Gastrocnemius medialis (tissue), 4 donors: ENCODE data around the gene TFAP2A. TPM values are rescaled to one million over a fixed set of nuclear protein-coding genes. Genes with fewer than 3 reads are reported as not detected.
A peak's percentile ranks its signal among the peaks of the same experiment; 100 is the strongest.

Experiments
- ATAC-seq, 2 donors: fragments of 150-250 bp; one replicate each; pipeline ENCODE4 v1.9.1; 2016
- DNase-seq, 2 donors: peaks; one replicate each; pipeline ENCODE4 v3.0.0-alpha.2; 2019
- H3K27ac ChIP-seq, 4 donors: fragments of 200-600 bp; sonication (generic); 1 replicate in 1 of 4; 2 replicates in 3 of 4; pipeline ENCODE4 v1.5.1; 2016 to 2018; ENCODE audit warnings: mild to moderate bottlenecking in 2 of 4, moderate library complexity in 1 of 4
- H3K27me3 ChIP-seq, 3 donors: fragments of 200-600 bp; sonication (generic) in 2 of 3; 1 replicate in 1 of 3; 2 replicates in 2 of 3; pipeline versions ENCODE4 v1.5.1 to v1.6.0; 2016 to 2019; ENCODE audit warnings: mild to moderate bottlenecking in 1 of 3, moderate library complexity in 1 of 3
- H3K36me3 ChIP-seq, 2 donors: fragments of 200-600 bp; sonication (generic) in 1 of 2; one replicate each; pipeline ENCODE4 v1.5.1; 2017 to 2018
- H3K4me1 ChIP-seq, 2 donors: fragments of 200-600 bp; sonication (generic) in 1 of 2; one replicate each; pipeline ENCODE4 v1.5.1; 2016 to 2017; ENCODE audit warnings: mild to moderate bottlenecking in 2 of 2
- H3K4me3 ChIP-seq, 4 donors: fragments of 200-600 bp; sonication (generic) in 3 of 4; 1 replicate in 1 of 4; 2 replicates in 3 of 4; pipeline ENCODE4 v1.5.1; 2016 to 2019; ENCODE audit warnings: mild to moderate bottlenecking in 2 of 4
- H3K9me3 ChIP-seq, 3 donors: fragments of 200-600 bp; sonication (generic) in 2 of 3; 1 replicate in 1 of 3; 2 replicates in 2 of 3; pipeline ENCODE4 v1.5.1; 2016 to 2019
- POLR2A ChIP-seq, 2 donors: fragments of 450-650 bp; IDR thresholded peaks; one replicate each; pipeline ENCODE4 v1.6.1; 2017; ENCODE audit warnings: antibody characterized with exemption in 2 of 2, mild to moderate bottlenecking in 2 of 2, moderate library complexity in 2 of 2
- in situ Hi-C, 4 donors: fragments of 200-750 bp; cut with MboI; loops; one replicate each; pipeline versions ENCODE4 v1.15.0 to v1.8.0; 2017; ENCODE audit warnings: low sequenced_read_pairs in 4 of 4
- intact Hi-C: fragments of 100-400 bp; cut with DNase I; formaldehyde crosslinking; loops from one replicate; pipeline ENCODE4 v1.15.1; 2023; ENCODE audit warnings: low total_unique reads
- total RNA-seq, 4 donors: library from RNA; depleted of rRNA; stranded (reverse); fragments of >200 nt; gene quantifications; one replicate each; pipeline versions ENCODE4 v1.1.0 to v1.2.3, GENCODE V29; 2016
- TF ChIP-seq, protein P1 (sequence below), 5 experiments: fragments of 450-650 bp in 3 of 5; fragments of 200-600 bp in 2 of 5; sonication (generic) in 2 of 5; IDR thresholded peaks in 4 of 5; conservative IDR thresholded peaks in 1 of 5; 1 replicate in 4 of 5; 2 replicates in 1 of 5; pipeline ENCODE4 v1.5.1; 2016 to 2019; ENCODE audit warnings: antibody characterized with exemption in 5 of 5, mild to moderate bottlenecking in 3 of 5, moderate library complexity in 3 of 5

Gene TFAP2A
- total RNA-seq, 4 donors from 2014 or later = not detected

DNA sequence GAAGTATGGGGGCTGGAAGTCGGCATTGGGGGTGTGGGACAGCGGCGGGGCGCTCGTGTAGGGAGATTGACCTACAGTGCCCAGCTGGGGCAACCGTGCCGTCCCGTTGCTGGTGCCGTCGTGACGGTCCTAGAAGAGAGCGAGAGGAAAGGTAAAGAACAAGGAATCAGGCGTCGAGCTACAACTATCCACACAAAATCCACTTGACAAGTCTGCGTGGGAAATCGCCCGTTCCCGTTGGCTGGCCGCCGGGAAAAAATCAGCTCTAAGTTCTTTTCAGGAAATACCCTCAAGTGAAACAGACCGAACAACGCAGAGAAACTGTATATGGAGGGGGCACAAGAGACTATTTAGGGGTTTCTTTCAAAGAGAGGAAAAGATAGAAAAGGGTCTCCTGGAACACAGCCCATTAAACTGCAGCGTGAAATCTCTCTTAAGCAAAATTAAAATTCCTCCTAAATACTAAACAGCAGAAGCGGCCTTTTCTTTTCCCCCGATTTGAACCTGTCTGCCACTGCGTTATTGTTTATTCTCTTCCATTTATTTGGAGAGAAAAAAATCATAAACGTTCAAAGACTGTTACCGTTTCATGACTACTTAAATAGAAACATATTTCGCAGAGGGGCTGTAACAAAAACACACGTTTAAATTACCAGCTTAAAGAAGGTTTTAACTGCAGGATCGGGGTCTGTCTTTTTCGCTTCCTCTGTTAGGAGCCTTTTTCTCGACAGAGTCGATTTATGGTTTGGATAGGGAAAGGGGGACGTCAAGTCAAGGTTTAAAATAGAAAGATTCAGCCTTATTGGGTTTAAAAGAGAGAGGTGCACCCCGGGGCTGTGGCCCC lies 4.4 kb downstream of the TFAP2A start:
- Histone ChIP-seq H3K9me3 (no peaks in the 10 kb centered on the region), H3K36me3 (no peaks in the 10 kb centered on the region), H3K4me3 (peak overlapping the region in 2 of 4 donors; percentile 65 to 93), H3K27me3 (peaks cover 87 to 98% (median 91%) of the 10 kb centered on the region in 3 donors), H3K4me1 (peaks cover 25 to 40% of the 10 kb centered on the region in 2 donors), H3K27ac (no peak overlapping the region)
- no peak for DNase-seq
- ATAC-seq = no peak
- intact Hi-C loops (no loop called here), in situ Hi-C loops (no loop called here)
- TF ChIP-seq, protein P1, sequence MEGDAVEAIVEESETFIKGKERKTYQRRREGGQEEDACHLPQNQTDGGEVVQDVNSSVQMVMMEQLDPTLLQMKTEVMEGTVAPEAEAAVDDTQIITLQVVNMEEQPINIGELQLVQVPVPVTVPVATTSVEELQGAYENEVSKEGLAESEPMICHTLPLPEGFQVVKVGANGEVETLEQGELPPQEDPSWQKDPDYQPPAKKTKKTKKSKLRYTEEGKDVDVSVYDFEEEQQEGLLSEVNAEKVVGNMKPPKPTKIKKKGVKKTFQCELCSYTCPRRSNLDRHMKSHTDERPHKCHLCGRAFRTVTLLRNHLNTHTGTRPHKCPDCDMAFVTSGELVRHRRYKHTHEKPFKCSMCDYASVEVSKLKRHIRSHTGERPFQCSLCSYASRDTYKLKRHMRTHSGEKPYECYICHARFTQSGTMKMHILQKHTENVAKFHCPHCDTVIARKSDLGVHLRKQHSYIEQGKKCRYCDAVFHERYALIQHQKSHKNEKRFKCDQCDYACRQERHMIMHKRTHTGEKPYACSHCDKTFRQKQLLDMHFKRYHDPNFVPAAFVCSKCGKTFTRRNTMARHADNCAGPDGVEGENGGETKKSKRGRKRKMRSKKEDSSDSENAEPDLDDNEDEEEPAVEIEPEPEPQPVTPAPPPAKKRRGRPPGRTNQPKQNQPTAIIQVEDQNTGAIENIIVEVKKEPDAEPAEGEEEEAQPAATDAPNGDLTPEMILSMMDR (IDR thresholded peaks at IDR 0.05 in 4 of 5, conservative IDR thresholded peaks at IDR 0.05 in 1 of 5) = no peak
- TF ChIP-seq POLR2A (IDR thresholded peaks at IDR 0.05) = no peak

DNA sequence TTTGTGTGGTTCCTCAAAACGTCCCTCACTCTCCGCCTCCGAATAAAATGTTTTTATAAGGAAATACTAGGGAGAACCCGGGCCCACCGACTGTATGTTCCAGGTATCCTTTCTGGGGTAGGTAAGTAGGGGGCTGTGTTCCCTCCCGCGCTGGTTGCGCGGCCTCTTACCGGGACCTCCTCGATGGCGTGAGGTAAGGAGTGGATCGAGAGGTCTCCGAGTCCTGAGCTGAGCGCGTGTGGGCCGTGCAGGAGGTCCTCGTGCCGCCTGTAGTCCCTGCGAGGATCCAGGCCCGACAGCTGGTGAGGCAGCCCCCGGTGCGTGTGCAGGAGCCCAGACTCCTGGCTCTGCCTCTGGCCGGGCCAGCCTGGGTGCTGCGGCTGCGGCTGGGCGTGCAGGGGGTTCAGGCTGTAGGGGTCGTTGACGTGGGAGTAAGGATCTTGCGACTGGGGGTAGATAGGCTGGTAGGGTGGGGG lies 5.1 kb downstream of the TFAP2A start:
- ATAC-seq (no peak), DNase-seq (no peak)
- no peak for TF ChIP-seq POLR2A (IDR thresholded peaks at IDR 0.05)
- TF ChIP-seq, protein P1 (IDR thresholded peaks at IDR 0.05 in 4 of 5, conservative IDR thresholded peaks at IDR 0.05 in 1 of 5) = no peak
- in situ Hi-C loops = no loop called here
- Histone ChIP-seq H3K9me3 (no peaks in the 10 kb centered on the region), H3K27ac (no peak overlapping the region), H3K27me3 (peaks cover 85 to 96% (median 88%) of the 10 kb centered on the region in 3 donors), H3K4me3 (no peak overlapping the region), H3K4me1 (peaks cover 23 to 33% of the 10 kb centered on the region in 2 donors), H3K36me3 (no peaks in the 10 kb centered on the region)
- intact Hi-C loops = no loop called here

DNA sequence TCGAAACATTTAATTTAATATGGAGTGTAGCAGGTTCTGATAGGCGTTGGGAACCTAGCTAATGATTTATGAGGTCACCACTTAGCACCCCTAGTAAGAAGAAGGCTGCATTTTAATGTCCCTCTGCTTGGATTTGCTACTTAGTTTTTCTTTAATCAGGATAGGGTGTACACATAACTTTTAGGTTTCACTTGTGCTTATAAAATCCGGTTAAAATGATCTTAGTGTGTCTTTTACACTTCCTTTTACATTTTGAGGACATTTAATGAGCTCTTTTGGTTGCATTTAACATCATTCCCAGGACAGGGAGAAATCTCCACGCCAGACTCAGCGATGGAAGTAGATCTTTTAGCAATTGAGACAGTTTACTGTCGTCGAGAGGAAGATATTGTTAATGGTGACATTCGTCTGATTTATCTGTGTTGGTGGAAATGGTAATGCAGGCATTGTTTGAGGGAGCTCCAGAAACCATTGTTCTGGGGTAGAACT lies 5.6 kb downstream of the TFAP2A start:
- peaks cover 18 to 31% of the 10 kb centered on the region in 2 donors for H3K4me1 ChIP-seq
- TF ChIP-seq, protein P1 (IDR thresholded peaks at IDR 0.05 in 4 of 5, conservative IDR thresholded peaks at IDR 0.05 in 1 of 5) = no peak
- TF ChIP-seq POLR2A (IDR thresholded peaks at IDR 0.05) = no peak
- in situ Hi-C loops (no loop called here), intact Hi-C loops (no loop called here)
- no peak for DNase-seq
- H3K27ac ChIP-seq = no peak overlapping the region
- no peak for ATAC-seq
- H3K9me3 ChIP-seq = no peaks in the 10 kb centered on the region
- no peak overlapping the region for H3K4me3 ChIP-seq
- no peaks in the 10 kb centered on the region for H3K36me3 ChIP-seq
- H3K27me3 ChIP-seq = peaks cover 81 to 91% (median 85%) of the 10 kb centered on the region in 3 donors

DNA sequence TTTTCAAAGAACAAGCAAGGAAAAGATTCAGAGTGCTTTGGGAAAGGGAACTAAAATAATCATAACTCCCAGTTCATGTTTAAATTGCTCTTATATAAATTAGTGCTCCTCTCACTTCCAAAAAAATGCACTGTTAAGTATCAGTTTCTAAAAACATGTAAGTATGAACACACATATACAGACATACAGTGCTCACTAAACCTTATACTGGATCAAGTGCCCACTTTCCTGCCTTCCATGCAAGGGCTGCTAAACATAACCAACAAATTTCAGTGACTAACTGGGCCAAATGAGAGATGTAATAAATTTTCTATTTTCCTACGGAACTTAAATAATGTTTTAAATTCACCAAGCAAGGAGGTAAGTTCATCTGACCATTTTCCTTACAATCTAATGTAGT lies 6.4 kb downstream of the TFAP2A start:
- peaks cover 14 to 27% of the 10 kb centered on the region in 2 donors for H3K4me1 ChIP-seq
- intact Hi-C loops = no loop called here
- no peak overlapping the region for H3K4me3 ChIP-seq
- no peaks in the 10 kb centered on the region for H3K9me3 ChIP-seq
- no peaks in the 10 kb centered on the region for H3K36me3 ChIP-seq
- no peak for ATAC-seq
- DNase-seq = no peak
- in situ Hi-C loops = no loop called here
- H3K27ac ChIP-seq = no peak overlapping the region
- H3K27me3 ChIP-seq = peaks cover 76 to 86% (median 81%) of the 10 kb centered on the region in 3 donors
- TF ChIP-seq POLR2A (IDR thresholded peaks at IDR 0.05) = no peak
- TF ChIP-seq, protein P1 (IDR thresholded peaks at IDR 0.05 in 4 of 5, conservative IDR thresholded peaks at IDR 0.05 in 1 of 5) = no peak
